K562 (cell line): ENCODE data around the gene PLAAT5. TPM values are rescaled to one million over a fixed set of nuclear protein-coding genes. Genes with fewer than 3 reads are reported as not detected.
"Not testable (repeated sequence)": the region's sequence is repeated elsewhere in the genome, so short reads cannot be mapped to it uniquely, and the experiment has no call there.

Experiments used
- CEBPG ChIP-seq, 3 experiments: fragments of 200-800 bp in 1 of 3; sonication (Bioruptor generic) in 1 of 3; sonication (generic) in 1 of 3; formaldehyde crosslinking in 1 of 3; IDR thresholded peaks in 2 of 3; conservative IDR thresholded peaks in 1 of 3; 2 replicates each; pipeline versions ENCODE4 v1.6.1 to v1.8.0; 2016 to 2022; ENCODE audit warnings: missing compliant biosample characterization in 2 of 3, missing genetic modification characterization in 2 of 3, mild to moderate bottlenecking in 1 of 3, missing genetic modification reagents in 1 of 3
- FOSL1 ChIP-seq: fragments of 200-800 bp; sonication (Bioruptor generic); conservative IDR thresholded peaks from 2 replicates; pipeline ENCODE4 v1.6.1; 2016; ENCODE audit warnings: missing genetic modification characterization, missing compliant biosample characterization
- HOXB6 ChIP-seq: fragments of 250-450 bp; sonication (Bioruptor Pico); IDR thresholded peaks from 2 replicates; pipeline ENCODE4 v1.5.1; 2022; ENCODE audit warnings: mild to moderate bottlenecking, borderline replicate concordance
- NBN ChIP-seq: fragments of 450-650 bp; IDR thresholded peaks from 2 replicates; pipeline ENCODE4 v1.6.1; 2016; ENCODE audit warnings: low read depth, mild to moderate bottlenecking
- NFRKB ChIP-seq: fragments of 450-650 bp; IDR thresholded peaks from 2 replicates; pipeline ENCODE4 v1.6.1; 2016; ENCODE audit warnings: low read depth
- NFXL1 ChIP-seq: fragments of 450-650 bp; formaldehyde crosslinking; IDR thresholded peaks from 2 replicates; pipeline ENCODE4 v1.4.0; 2021; ENCODE audit warnings: mild to moderate bottlenecking
- POLR2A ChIP-seq: fragments of 450-650 bp; conservative IDR thresholded peaks from 2 replicates; pipeline ENCODE4 v1.6.1; 2016
- PPARD ChIP-seq: fragments of 250-450 bp; sonication (Bioruptor Pico); IDR thresholded peaks from 2 replicates; pipeline ENCODE4 v1.8.0; 2022; ENCODE audit warnings: inconsistent platforms, mild to moderate bottlenecking, moderate library complexity
- STAT5B ChIP-seq: fragments of 250-450 bp; sonication (Bioruptor Pico); IDR thresholded peaks from 2 replicates; pipeline ENCODE4 v1.8.0; 2021; ENCODE audit warnings: mild to moderate bottlenecking, inconsistent platforms
- ZKSCAN3 ChIP-seq: fragments of 250-450 bp; sonication (Bioruptor Pico); IDR thresholded peaks from 2 replicates; pipeline ENCODE4 v1.4.0; 2020
- ZNF584 ChIP-seq: fragments of 200-800 bp; sonication (Bioruptor generic); IDR thresholded peaks from 2 replicates; pipeline ENCODE4 v1.6.1; 2016; ENCODE audit warnings: low read depth, mild to moderate bottlenecking, missing genetic modification characterization, missing compliant biosample characterization
- polyA plus RNA-seq, 8 experiments: library from polyadenylated mRNA; depleted of rRNA in 4 of 8; stranded (reverse) in 5 of 8; unstranded in 3 of 8; fragments of >200 nt; fragmentation: Nextera tagmentation in 2 of 8; fragmentation: Illumina TruSeq in 1 of 8; extraction: Ambion mirVana in 2 of 8; extraction: Trizol in 1 of 8; gene quantifications; 2 replicates each; pipeline versions ENCODE4 v1.2.1 to v1.2.3, GENCODE V29; 2011 to 2014; ENCODE audit warnings: inconsistent platforms in 1 of 8, missing spikeins in 1 of 8
- total RNA-seq, 7 experiments: library from RNA; depleted of rRNA in 6 of 7; stranded (reverse); fragments of >200 nt in 6 of 7; fragmentation: Illumina TruSeq in 2 of 7; extraction: Trizol in 2 of 7; gene quantifications; 2 replicates each; pipeline versions ENCODE4 v1.2.1 to v1.2.3, GENCODE V29; 2011 to 2021; ENCODE audit warnings: low replicate concordance in 1 of 7
- TF ChIP-seq, protein P1 (sequence below), 2 experiments: fragments of 450-650 bp; formaldehyde crosslinking in 1 of 2; IDR thresholded peaks; 2 replicates each; pipeline versions ENCODE4 v1.4.0 to v1.6.1; 2014 to 2020; ENCODE audit warnings: mild to moderate bottlenecking in 2 of 2, borderline replicate concordance in 1 of 2, low read depth in 1 of 2
- TF ChIP-seq, protein P2 (sequence below): sonication (generic); IDR thresholded peaks from 2 replicates; pipeline ENCODE4 v1.6.1; 2016
- TF ChIP-seq, protein P3 (sequence below): fragments of 250-450 bp; sonication (Bioruptor Pico); IDR thresholded peaks from 2 replicates; pipeline ENCODE4 v1.4.0; 2020; ENCODE audit warnings: mild to moderate bottlenecking, moderate library complexity

Gene PLAAT5
- total and polyA plus RNA-seq, 9 of the 15 experiments (the other 6 are each of a cell fraction or from before 2014, with no cell fraction given): not detected

DNA sequence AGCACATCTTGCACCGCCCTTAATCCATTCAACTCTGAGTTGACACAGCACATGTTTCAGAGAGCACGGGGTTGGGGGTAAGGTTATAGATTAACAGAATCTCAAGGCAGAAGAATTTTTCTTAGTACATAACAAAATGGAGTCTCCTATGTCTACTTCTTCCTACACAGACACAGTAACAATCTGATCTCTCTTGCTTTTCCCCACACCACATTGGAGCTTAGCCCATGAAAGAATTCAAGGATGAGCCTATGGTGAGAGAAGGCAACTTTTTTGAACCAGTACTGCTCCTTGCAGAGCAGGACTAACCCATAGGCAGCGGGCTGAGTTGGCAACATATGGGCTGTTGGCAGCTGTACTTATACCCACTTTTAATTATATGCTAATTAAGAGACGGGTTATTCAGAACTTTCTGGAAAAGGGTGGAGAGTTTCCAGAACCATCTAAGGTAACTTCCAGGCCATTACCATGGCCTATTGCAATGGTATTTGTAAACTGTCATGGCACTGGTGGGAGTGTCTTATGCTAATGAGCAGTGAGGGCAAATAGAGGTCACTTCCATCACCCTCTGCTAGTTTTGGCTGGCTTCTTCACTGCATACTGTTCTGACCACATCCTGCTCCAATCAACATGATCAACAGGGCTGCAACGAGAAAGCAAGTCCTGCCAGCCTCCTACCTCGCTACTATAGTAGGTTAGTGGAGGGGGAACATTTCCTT lies 40.3 kb upstream of the PLAAT5 start (continued):
- TF ChIP-seq, protein P1, sequence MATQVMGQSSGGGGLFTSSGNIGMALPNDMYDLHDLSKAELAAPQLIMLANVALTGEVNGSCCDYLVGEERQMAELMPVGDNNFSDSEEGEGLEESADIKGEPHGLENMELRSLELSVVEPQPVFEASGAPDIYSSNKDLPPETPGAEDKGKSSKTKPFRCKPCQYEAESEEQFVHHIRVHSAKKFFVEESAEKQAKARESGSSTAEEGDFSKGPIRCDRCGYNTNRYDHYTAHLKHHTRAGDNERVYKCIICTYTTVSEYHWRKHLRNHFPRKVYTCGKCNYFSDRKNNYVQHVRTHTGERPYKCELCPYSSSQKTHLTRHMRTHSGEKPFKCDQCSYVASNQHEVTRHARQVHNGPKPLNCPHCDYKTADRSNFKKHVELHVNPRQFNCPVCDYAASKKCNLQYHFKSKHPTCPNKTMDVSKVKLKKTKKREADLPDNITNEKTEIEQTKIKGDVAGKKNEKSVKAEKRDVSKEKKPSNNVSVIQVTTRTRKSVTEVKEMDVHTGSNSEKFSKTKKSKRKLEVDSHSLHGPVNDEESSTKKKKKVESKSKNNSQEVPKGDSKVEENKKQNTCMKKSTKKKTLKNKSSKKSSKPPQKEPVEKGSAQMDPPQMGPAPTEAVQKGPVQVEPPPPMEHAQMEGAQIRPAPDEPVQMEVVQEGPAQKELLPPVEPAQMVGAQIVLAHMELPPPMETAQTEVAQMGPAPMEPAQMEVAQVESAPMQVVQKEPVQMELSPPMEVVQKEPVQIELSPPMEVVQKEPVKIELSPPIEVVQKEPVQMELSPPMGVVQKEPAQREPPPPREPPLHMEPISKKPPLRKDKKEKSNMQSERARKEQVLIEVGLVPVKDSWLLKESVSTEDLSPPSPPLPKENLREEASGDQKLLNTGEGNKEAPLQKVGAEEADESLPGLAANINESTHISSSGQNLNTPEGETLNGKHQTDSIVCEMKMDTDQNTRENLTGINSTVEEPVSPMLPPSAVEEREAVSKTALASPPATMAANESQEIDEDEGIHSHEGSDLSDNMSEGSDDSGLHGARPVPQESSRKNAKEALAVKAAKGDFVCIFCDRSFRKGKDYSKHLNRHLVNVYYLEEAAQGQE (IDR thresholded peaks at IDR 0.05; ENCODE audit: borderline replicate concordance): peak; percentile 96
- TF ChIP-seq, protein P1 (CRISPR knock-in tag; IDR thresholded peaks at IDR 0.05; ENCODE audit: low read depth): peak; percentile 77; the same call in 1 of the 2 replicates
- TF ChIP-seq HOXB6 (0 out of 2 replicates have a peak, but pooled peaks have one; percentile 71), STAT5B (CRISPR knock-in tag) (peak; percentile 77), NBN (0 out of 2 replicates have a peak, but pooled peaks have one; percentile 19), NFRKB (peak; percentile 43; the same call in 1 of the 2 replicates), CEBPG (CRISPR knock-in tag; IDR thresholded peaks at IDR 0.05) (peak; percentile 51; the same call in 1 of the 2 replicates), ZKSCAN3 (CRISPR knock-in tag) (peak; percentile 86), FOSL1 (tag) (0 out of 2 replicates have a peak, but pooled peaks have one; percentile 21), NFXL1 (CRISPR knock-in tag) (peak; percentile 97), POLR2A (0 out of 2 replicates have a peak, but pooled peaks have one; percentile 10), PPARD (peak; percentile 76; the same call in 1 of the 2 replicates), ZNF584 (CRISPR knock-in tag) (peak; percentile 91)
- TF ChIP-seq, protein P2, sequence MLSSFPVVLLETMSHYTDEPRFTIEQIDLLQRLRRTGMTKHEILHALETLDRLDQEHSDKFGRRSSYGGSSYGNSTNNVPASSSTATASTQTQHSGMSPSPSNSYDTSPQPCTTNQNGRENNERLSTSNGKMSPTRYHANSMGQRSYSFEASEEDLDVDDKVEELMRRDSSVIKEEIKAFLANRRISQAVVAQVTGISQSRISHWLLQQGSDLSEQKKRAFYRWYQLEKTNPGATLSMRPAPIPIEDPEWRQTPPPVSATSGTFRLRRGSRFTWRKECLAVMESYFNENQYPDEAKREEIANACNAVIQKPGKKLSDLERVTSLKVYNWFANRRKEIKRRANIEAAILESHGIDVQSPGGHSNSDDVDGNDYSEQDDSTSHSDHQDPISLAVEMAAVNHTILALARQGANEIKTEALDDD: peak; percentile 80; the same call in 1 of the 2 replicates
- TF ChIP-seq, protein P3, sequence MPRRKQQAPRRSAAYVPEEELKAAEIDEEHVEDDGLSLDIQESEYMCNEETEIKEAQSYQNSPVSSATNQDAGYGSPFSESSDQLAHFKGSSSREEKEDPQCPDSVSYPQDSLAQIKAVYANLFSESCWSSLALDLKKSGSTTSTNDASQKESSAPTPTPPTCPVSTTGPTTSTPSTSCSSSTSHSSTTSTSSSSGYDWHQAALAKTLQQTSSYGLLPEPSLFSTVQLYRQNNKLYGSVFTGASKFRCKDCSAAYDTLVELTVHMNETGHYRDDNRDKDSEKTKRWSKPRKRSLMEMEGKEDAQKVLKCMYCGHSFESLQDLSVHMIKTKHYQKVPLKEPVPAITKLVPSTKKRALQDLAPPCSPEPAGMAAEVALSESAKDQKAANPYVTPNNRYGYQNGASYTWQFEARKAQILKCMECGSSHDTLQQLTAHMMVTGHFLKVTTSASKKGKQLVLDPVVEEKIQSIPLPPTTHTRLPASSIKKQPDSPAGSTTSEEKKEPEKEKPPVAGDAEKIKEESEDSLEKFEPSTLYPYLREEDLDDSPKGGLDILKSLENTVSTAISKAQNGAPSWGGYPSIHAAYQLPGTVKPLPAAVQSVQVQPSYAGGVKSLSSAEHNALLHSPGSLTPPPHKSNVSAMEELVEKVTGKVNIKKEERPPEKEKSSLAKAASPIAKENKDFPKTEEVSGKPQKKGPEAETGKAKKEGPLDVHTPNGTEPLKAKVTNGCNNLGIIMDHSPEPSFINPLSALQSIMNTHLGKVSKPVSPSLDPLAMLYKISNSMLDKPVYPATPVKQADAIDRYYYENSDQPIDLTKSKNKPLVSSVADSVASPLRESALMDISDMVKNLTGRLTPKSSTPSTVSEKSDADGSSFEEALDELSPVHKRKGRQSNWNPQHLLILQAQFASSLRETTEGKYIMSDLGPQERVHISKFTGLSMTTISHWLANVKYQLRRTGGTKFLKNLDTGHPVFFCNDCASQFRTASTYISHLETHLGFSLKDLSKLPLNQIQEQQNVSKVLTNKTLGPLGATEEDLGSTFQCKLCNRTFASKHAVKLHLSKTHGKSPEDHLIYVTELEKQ (CRISPR knock-in tag): peak; percentile 98
- not testable (repeated sequence) for TF ChIP-seq CEBPG (tag; conservative IDR thresholded peaks at IDR 0.05 in 1 of 2, IDR thresholded peaks at IDR 0.05 in 1 of 2)
